ENCODE results near the gene LAMA2.

- no peak for TF ChIP-seq CTCF (IDR thresholded peaks at IDR 0.05)
- TF ChIP-seq POLR2A (IDR thresholded peaks at IDR 0.05; ENCODE audit: low read depth): no peak
Measured at GRCh38 chr6:129242546-129242945, 359.6 kb downstream of the LAMA2 start.
